Calu3 (cell line): Measurements from ENCODE around the gene POLD2. TPM values are rescaled to one million over a fixed set of nuclear protein-coding genes. Genes with fewer than 3 reads are reported as not detected.
A peak's percentile ranks its signal among the peaks of the same experiment; 100 is the strongest.

Experiments
- BruUV-seq: library from RNA; stranded (reverse); fragments of 400-500 nt; replicated peaks from 2 replicates; lab custom pipeline; 2021; lab: Mats Ljungman, UMichigan
- CTCF ChIA-PET: fragments of 300-600 bp; sonication (Branson Sonifier 250); formaldehyde crosslinking; loops from one replicate; lab custom pipeline; 2022; ENCODE audit warnings: antibody characterized with exemption; lab: Charles Lee
- DNase-seq: peaks from one replicate; pipeline ENCODE4 v3.0.0; 2022
- H3K27ac Mint-ChIP-seq: one replicate; pipeline ENCODE4 v1.8.0; 2022; ENCODE audit warnings: mixed read lengths; ENCODE audit not compliant: unreplicated experiment
- H3K27me3 Mint-ChIP-seq: one replicate; pipeline ENCODE4 v1.8.0; 2022; ENCODE audit warnings: mixed read lengths; ENCODE audit not compliant: unreplicated experiment
- H3K36me3 Mint-ChIP-seq: one replicate; pipeline ENCODE4 v1.8.0; 2022; ENCODE audit warnings: mild to moderate bottlenecking, moderate library complexity, mixed read lengths; ENCODE audit not compliant: insufficient read depth, unreplicated experiment
- H3K4me1 Mint-ChIP-seq: one replicate; pipeline ENCODE4 v1.8.0; 2022; ENCODE audit warnings: mild to moderate bottlenecking, low read depth, mixed read lengths; ENCODE audit not compliant: unreplicated experiment
- H3K4me3 Mint-ChIP-seq: one replicate; pipeline ENCODE4 v1.8.0; 2022; ENCODE audit warnings: mild to moderate bottlenecking, low read depth, moderate library complexity, mixed read lengths; ENCODE audit not compliant: unreplicated experiment
- H3K9me3 Mint-ChIP-seq: one replicate; pipeline ENCODE4 v1.8.0; 2022; ENCODE audit warnings: low read depth, mixed read lengths; ENCODE audit not compliant: unreplicated experiment
- CTCF ChIP-seq: fragments of 200-600 bp; IDR thresholded peaks from one replicate; pipeline ENCODE4 v1.8.0; 2022; ENCODE audit warnings: antibody characterized with exemption; ENCODE audit not compliant: unreplicated experiment
- intact Hi-C: fragments of 100-400 bp; cut with micrococcal nuclease; formaldehyde crosslinking; loops from one replicate; pipeline ENCODE4 v1.10.0; 2022; ENCODE audit not compliant: unreplicated experiment
- total RNA-seq: library from RNA; stranded (reverse); gene quantifications from 2 replicates; pipeline ENCODE4 v1.2.3, GENCODE V29; 2022

Gene POLD2
- total RNA-seq, 1 experiment from 2014 or later, result 237 TPM

- CTCF ChIA-PET, result interaction anchor here (1.5 kb wide), 1 partner anchor 39 kb away, joined by 4 read pairs; no protein-coding TSS in a partner anchor
- Mint-ChIP-seq H3K4me3 (peak overlapping the region; percentile 65), H3K36me3 (peaks cover 42% of the 10 kb centered on the region), H3K4me1 (no peaks in the 10 kb centered on the region), H3K27me3 (peaks cover 52% of the 10 kb centered on the region), H3K9me3 (no peaks in the 10 kb centered on the region), H3K27ac (no peak overlapping the region)
- no peak for DNase-seq
- TF ChIP-seq CTCF, result no peak
- no TSS peak for BruUV-seq
- intact Hi-C loops, result no loop called here
These were observed 11.6 kb downstream of the POLD2 start for GRCh38 chr7:44111761-44112160.

- Mint-ChIP-seq H3K9me3 (no peaks in the 10 kb centered on the region), H3K36me3 (peaks cover 34% of the 10 kb centered on the region), H3K27ac (no peak overlapping the region), H3K27me3 (peaks cover 60% of the 10 kb centered on the region), H3K4me3 (no peak overlapping the region), H3K4me1 (no peaks in the 10 kb centered on the region)
- DNase-seq, result no peak
- CTCF ChIA-PET, result interaction anchor here (0.9 kb wide), 1 partner anchor 12 kb away, joined by 3 read pairs; no protein-coding TSS in a partner anchor
- no TSS peak for BruUV-seq
- intact Hi-C loops, result no loop called here
- no peak for TF ChIP-seq CTCF
These were observed 12.4 kb downstream of the POLD2 start for GRCh38 chr7:44110719-44111635.

- Mint-ChIP-seq H3K4me1 (peaks cover 6% of the 10 kb centered on the region), H3K9me3 (no peaks in the 10 kb centered on the region), H3K4me3 (no peak overlapping the region), H3K36me3 (peaks cover 32% of the 10 kb centered on the region), H3K27ac (no peak overlapping the region), H3K27me3 (peaks cover 69% of the 10 kb centered on the region)
- TF ChIP-seq CTCF, result no peak
- intact Hi-C loops, result no loop called here
- CTCF ChIA-PET, result no interaction called here
- no peak for DNase-seq
- BruUV-seq, result no TSS peak
These were observed 13.4 kb downstream of the POLD2 start for GRCh38 chr7:44109991-44110390.

- TF ChIP-seq CTCF, result no peak
- Mint-ChIP-seq H3K9me3 (no peaks in the 10 kb centered on the region), H3K27ac (no peak overlapping the region), H3K4me3 (no peak overlapping the region), H3K27me3 (peaks cover 74% of the 10 kb centered on the region), H3K4me1 (peaks cover 6% of the 10 kb centered on the region), H3K36me3 (peaks cover 26% of the 10 kb centered on the region)
- no peak for DNase-seq
- BruUV-seq, result no TSS peak
- CTCF ChIA-PET, result no interaction called here
- intact Hi-C loops, result no loop called here
These were observed 14.3 kb downstream of the POLD2 start for GRCh38 chr7:44108768-44109750.
